ES-I3 (cell line): ENCODE data around the gene SOX18.
"Not testable (repeated sequence)": the region's sequence is repeated elsewhere in the genome, so short reads cannot be mapped to it uniquely, and the experiment has no call there.

Source experiments
- H3K36me3 ChIP-seq: 2 replicates; pipeline ENCODE4 v1.6.1; 2013; ENCODE audit warnings: mild to moderate bottlenecking, low read length, control low read depth, moderate library complexity; ENCODE audit not compliant: insufficient read depth
- H3K4me1 ChIP-seq: 2 replicates; pipeline ENCODE4 v1.6.1; 2013; ENCODE audit warnings: mild to moderate bottlenecking, control low read depth, low read length; ENCODE audit not compliant: insufficient read depth
- H3K9ac ChIP-seq: 2 replicates; pipeline ENCODE4 v1.6.1; 2013; ENCODE audit warnings: low read depth, mild to moderate bottlenecking, low read length, moderate library complexity
- H3K9me3 ChIP-seq: 2 replicates; pipeline ENCODE4 v1.6.1; 2013; ENCODE audit warnings: mild to moderate bottlenecking, low read length, moderate library complexity; ENCODE audit not compliant: control insufficient read depth, insufficient read depth

Gene SOX18

GRCh38 chr20:64024141-64024990 is 25.1 kb downstream of the SOX18 start:
- Histone ChIP-seq H3K36me3 (peaks cover 18% of the 10 kb centered on the region), H3K9ac (no peak overlapping the region), H3K9me3 (no peaks in the 10 kb centered on the region), H3K4me1 (no peaks in the 10 kb centered on the region)

- H3K9me3 ChIP-seq = no peaks in the 10 kb centered on the region
- H3K36me3 ChIP-seq = peaks cover 17% of the 10 kb centered on the region
- H3K4me1 ChIP-seq = no peaks in the 10 kb centered on the region
- H3K9ac ChIP-seq = no peak overlapping the region
Observed at GRCh38 chr20:64023361-64024140, 25.9 kb downstream of the SOX18 start.

DNA sequence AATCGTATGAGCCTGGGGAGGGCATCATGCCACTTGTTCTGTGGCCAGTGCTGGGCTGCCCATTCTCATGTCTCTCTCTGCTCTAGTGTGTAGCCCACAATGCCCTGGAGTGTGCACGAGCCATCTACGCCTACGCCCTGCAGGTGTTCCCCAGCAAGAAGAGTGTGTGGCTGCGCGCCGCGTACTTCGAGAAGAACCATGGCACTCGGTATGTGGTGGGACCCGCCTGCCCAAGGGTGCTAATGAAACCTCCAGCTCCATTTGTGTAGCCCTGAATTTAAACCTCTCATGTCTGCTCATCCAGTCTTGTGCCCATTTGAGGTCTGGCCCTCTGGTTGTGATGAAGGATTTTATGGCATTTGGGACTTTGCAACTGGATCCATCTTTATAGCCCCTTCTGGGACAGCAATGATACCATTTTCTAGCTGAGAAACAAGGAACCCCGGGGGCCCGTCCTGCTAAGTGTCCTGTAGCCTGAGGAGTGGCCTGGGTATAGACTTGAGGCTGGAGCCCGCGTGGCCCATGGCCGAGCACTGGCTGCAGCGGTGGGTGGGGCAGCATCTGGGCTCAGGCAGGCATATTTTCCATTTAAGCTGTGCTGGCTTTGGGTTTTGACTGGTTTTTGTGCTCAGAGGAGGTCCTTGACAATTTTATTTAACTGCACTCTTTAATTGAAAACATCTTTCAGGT is 26.6 kb downstream of the SOX18 start:
- no peaks in the 10 kb centered on the region for H3K4me1 ChIP-seq
- no peak overlapping the region for H3K9ac ChIP-seq
- H3K9me3 ChIP-seq = no peaks in the 10 kb centered on the region
- H3K36me3 ChIP-seq = peaks cover 15% of the 10 kb centered on the region; the same call in 1 of the 2 replicates

GRCh38 chr20:64021124-64021975 is 28.1 kb downstream of the SOX18 start:
- Histone ChIP-seq H3K9ac (no peak overlapping the region), H3K4me1 (no peaks in the 10 kb centered on the region), H3K9me3 (no peaks in the 10 kb centered on the region), H3K36me3 (peaks cover 16% of the 10 kb centered on the region)

- H3K9me3 ChIP-seq = no peaks in the 10 kb centered on the region
- peaks cover 10% of the 10 kb centered on the region for H3K36me3 ChIP-seq
- H3K4me1 ChIP-seq = no peaks in the 10 kb centered on the region
- H3K9ac ChIP-seq = no peak overlapping the region
Observed at GRCh38 chr20:64015635-64016034, 33.8 kb downstream of the SOX18 start.

- not testable (repeated sequence) for H3K9ac ChIP-seq, H3K9me3 ChIP-seq, H3K4me1 ChIP-seq
- peaks cover 15% of the 10 kb centered on the region for H3K36me3 ChIP-seq
Observed at GRCh38 chr20:64012385-64013154, 36.9 kb downstream of the SOX18 start.

- Histone ChIP-seq H3K36me3 (peaks cover 12% of the 10 kb centered on the region), H3K9me3 (peaks cover 6% of the 10 kb centered on the region; the same call in 1 of the 2 replicates), H3K9ac (no peak overlapping the region), H3K4me1 (no peaks in the 10 kb centered on the region)
Observed at GRCh38 chr20:64011366-64011779, 38.1 kb downstream of the SOX18 start.

GRCh38 chr20:64010711-64011237 is 38.7 kb downstream of the SOX18 start:
- H3K36me3 ChIP-seq = peaks cover 14% of the 10 kb centered on the region
- no peaks in the 10 kb centered on the region for H3K4me1 ChIP-seq
- peaks cover 6% of the 10 kb centered on the region; the same call in 1 of the 2 replicates for H3K9me3 ChIP-seq
- no peak overlapping the region for H3K9ac ChIP-seq

DNA sequence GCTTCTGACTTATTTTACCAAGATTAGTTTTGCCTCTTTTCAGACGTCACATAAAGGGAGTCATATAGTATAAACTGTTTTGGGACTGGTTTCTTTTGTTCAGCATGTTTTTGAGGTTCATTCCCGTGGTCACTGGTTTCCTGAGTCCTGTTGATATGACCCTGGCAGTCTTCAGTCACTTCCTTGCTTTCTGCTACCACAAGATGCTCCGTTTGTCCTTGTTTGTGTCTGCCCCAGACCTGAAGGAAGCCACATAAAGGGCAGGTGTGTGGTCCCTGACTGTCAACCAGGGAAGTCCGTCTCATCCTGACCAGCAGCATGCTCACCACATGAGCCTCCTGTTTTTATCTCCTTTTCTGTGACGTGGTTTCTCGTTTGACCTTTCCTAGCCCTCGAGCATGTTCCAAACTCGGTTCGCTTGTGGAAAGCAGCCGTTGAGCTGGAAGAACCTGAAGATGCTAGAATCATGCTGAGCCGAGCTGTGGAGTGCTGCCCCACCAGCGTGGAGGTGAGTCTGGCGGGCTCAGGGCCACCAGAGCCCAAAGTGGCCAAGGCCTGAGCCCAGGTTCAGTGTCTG is 39.5 kb downstream of the SOX18 start:
- H3K4me1 ChIP-seq = no peaks in the 10 kb centered on the region
- no peak overlapping the region for H3K9ac ChIP-seq
- H3K9me3 ChIP-seq = peaks cover 6% of the 10 kb centered on the region; the same call in 1 of the 2 replicates
- H3K36me3 ChIP-seq = peaks cover 12% of the 10 kb centered on the region

DNA sequence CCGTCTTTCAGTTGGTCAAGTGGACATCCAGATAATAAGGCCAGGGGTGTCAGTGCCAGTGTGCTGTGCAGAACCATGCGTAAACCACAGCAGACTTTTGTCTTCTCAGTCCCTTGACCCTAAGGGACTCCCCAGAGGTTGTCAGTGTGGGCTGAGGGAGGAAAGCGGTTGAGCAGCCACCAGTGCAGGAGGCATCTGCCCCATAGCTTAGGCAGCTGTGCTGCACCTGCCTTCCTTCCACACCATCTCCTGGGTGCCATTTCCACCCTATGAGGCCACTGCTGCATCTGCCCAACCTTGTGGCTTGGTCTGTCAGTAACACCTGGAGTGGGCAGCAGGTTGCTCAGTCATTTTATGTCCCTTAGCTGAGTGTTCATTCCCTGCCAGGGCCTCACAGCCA is 42.5 kb downstream of the SOX18 start:
- no peak overlapping the region for H3K9ac ChIP-seq
- H3K4me1 ChIP-seq = no peaks in the 10 kb centered on the region
- H3K9me3 ChIP-seq = peaks cover 6% of the 10 kb centered on the region; the same call in 1 of the 2 replicates
- peaks cover 8% of the 10 kb centered on the region; the same call in 1 of the 2 replicates for H3K36me3 ChIP-seq

DNA sequence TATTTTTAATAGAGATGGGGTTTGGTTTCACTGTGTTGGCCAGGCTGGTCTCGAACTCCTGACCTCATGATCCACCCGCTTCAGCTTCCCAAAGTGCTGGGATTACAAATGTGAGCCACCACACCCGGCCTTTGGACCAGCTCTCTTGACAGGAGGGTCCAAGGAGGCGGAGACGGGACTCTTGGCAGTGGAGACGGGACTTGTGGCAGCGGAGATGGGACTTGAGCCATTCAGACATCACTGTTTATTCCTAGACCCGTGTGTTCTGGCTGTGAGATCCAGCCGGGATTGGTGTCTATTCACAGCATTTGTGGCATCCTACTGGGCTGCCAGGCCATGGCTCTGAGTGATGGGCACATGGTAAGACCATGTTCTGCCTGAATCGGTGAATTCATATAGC is 42.9 kb downstream of the SOX18 start:
- Histone ChIP-seq H3K9me3 (peaks cover 6% of the 10 kb centered on the region; the same call in 1 of the 2 replicates), H3K9ac (no peak overlapping the region), H3K36me3 (peaks cover 8% of the 10 kb centered on the region; the same call in 1 of the 2 replicates), H3K4me1 (no peaks in the 10 kb centered on the region)

DNA sequence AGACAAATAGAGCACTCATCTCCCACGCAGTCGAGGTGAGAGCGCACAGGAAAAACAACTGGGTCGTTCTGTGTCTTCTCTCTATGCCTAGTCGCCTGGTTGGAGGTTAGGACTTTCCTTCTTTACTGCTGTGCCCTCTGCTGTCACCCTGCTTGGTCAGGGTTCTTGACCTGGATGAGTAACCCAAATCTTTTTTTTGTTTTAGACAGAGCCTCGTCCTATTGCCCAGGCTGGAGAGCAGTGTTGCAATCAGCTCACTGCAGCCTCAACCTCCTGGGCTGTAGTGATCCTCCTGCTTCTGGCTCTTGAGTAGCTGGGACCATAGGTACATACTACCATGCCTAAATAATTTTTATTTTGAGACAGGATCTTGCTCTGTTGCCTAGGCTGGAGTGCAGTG is 44.0 kb downstream of the SOX18 start:
- no peak overlapping the region for H3K9ac ChIP-seq
- peaks cover 8% of the 10 kb centered on the region; the same call in 1 of the 2 replicates for H3K36me3 ChIP-seq
- no peaks in the 10 kb centered on the region for H3K4me1 ChIP-seq
- H3K9me3 ChIP-seq = peaks cover 6% of the 10 kb centered on the region; the same call in 1 of the 2 replicates
